Activated CD8-positive, alpha-beta memory T cell treated with anti-CD3 and anti-CD28 coated beads, Interleukin-2, amount 50 U/mL, for 1 hour (primary cell): ENCODE data around the gene SYT14.
"Not testable (repeated sequence)": the region's sequence is repeated elsewhere in the genome, so short reads cannot be mapped to it uniquely, and the experiment has no call there.

Source experiments
- DNase-seq: peaks from one replicate; pipeline ENCODE4 v3.0.0-alpha.2; 2020; ENCODE audit errors: extremely low read depth

SYT14 gene

DNA sequence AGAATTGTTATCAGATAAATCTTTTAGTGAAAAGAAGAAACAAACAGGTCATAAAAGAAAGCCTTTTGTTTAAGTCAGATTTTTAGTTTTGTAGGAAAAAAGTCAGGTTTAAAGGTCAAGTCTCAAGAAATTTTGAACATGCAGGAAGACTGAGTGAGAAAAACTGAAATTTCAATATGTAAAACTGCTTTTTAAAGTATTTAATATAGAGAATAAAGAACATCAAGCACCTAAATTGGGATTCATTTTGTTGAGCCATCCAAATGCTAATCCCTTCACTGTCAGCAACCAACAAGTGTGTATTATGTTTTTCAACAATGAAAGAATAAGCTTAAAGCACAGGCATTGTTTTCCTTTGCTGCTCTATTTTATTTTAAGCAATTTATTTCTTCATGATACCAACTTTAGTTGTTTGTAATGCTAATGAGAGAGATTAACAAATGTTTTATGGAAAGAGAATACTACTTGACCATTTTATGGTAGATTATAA is 179.7 kb downstream of the SYT14 start:
- no peak for DNase-seq

DNA sequence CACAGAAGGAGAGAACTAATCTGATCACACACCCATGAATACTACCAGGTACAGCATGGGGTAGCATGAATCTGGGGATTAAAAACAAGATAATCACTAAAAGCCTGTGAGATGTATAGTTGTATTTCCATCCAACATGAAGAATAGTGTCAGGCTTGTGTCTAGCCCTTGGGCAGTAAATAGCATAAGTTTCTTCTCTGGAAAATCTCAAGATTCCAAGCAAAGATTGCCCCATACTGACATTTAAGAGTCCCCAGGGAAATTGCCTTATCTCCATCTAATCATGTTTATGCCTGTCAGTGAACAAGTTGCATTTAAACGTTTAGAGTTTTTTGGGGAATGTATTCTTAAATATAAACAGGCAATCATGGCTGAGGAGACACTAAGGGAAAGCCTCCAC is 185.4 kb downstream of the SYT14 start:
- no peak for DNase-seq

- no peak for DNase-seq
Measured at GRCh38 chr1:210123924-210124589, 186.0 kb downstream of the SYT14 start.

DNA sequence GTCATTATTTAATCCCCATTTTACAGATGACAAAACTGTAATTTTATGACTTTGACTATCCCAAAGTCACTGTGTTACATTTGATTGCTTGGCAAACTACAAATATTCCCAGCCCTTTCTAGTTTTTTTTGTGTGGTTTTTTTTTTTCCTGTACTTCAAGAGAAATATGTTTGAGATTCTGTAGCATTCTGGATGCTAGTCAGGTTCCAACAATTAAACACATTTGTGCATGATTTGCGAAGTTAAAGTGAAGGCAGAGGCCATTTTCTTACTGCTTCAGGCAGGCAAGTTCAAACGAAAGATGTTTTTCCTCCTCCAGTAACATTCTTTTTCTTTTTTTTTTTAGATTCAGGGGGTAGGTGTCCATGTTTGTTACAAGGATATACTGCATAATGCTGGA is 186.7 kb downstream of the SYT14 start:
- no peak for DNase-seq

- no peak for DNase-seq
Measured at GRCh38 chr1:210125143-210125542, 187.1 kb downstream of the SYT14 start.

DNA sequence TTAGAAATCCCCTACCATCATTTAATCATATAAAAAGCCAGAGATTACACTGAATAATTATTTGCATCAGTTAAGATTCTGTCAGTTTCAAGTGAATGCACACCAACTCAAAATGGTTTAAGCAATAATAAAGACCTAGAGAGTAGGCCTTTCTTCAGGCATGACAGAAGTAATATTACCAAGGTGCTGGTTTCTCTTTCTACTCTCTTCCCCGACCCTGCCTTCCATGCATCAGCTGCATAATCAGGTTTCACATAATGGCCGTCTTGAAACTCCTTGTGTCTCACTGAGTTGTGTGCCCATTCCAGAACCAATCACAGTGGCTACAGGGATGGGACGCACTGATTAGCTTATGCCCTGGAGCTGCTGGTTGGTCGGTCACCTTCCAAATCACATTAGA is 191.1 kb downstream of the SYT14 start:
- DNase-seq, result no peak

DNA sequence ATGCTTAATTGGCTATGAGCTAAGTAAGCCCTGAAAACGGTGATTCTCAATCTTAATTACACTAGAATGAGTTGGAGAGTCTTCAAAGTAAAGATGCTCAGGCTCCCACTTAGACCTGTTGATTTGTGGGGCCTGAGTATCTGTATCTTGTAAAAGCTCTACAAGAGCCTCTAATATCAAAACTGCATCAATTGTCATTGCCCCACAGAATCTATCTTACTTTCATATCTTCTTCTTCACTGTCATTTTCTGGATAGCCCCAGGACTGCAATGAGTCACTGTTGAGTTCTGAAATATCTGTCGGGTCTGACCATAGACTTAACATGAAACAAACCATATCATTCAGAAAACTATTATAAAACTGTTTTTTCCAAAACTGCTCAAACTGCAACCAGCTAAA is 191.7 kb downstream of the SYT14 start:
- no peak for DNase-seq

DNA sequence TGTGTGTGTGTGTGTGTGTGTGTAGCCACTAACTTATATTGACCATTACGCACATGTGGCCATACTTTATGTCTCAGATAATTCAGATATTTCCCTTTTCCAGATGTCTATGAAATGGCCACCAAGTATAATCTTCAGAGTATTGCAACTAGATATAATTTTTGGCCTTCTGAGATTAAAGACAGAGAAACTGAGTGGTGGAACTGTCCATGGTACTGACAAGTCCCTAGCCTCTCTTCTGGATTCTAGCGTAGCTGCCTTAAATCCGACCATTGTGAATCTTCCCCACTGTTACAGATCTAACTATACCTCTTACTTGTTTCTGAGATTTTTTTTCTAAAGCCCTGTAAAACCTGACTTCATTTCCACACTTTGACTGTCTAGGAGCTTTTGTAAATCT is 194.6 kb downstream of the SYT14 start:
- no peak for DNase-seq

DNA sequence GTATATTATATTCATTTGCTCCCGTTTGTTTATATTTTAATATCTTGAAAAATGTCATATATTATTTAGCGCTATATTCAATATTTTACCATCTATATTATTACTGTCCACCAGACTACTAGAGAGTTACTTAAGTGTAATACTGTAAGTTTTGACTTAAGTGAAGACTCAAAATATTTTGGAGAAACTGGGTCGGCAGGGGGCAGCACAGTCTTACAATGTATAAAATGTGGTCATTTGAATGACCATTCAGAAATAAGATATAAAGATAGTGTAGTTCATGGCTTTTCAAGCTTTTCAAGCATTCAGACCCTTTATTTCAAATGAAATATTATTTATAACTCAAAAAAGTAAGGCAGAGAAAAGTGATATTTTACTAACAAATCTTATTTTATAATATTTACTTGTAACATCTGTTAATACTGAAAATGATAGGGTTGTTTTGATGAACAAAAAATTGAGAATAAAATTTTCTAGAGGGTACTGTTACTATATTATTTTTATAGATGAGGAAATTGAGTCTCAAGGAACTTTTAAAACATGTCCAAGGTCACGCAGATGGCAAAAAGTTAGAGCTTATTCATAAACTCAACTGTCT is 205.5 kb downstream of the SYT14 start:
- DNase-seq, result no peak

DNA sequence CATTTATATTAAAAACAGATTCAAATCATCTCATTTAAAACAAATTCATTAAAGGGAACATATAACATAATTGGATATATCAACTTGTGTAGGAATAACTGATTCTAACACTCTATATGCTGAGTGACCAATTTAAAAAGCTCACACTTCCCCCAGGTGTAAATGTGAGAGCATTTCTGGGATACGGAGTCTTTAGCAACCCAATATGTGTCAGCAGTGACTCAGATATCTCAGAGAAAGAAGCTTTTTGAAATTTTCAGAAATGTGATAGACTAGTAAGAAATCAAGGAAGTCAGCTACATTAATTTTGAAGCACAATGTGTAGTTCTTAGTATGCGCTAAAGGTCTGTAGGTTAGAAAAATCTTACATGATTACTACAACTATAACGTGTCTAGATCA is 206.7 kb downstream of the SYT14 start:
- DNase-seq, result no peak

GRCh38 chr1:210151052-210151672 is 213.1 kb downstream of the SYT14 start:
- DNase-seq, result no peak

- no peak for DNase-seq
Measured at GRCh38 chr1:210159211-210159610, 221.2 kb downstream of the SYT14 start.

GRCh38 chr1:210170220-210170619 is 232.2 kb downstream of the SYT14 start:
- no peak for DNase-seq

GRCh38 chr1:210174133-210174532 is 236.1 kb downstream of the SYT14 start:
- no peak for DNase-seq

- no peak for DNase-seq
Measured at GRCh38 chr1:210185063-210185462, 247.0 kb downstream of the SYT14 start.

DNA sequence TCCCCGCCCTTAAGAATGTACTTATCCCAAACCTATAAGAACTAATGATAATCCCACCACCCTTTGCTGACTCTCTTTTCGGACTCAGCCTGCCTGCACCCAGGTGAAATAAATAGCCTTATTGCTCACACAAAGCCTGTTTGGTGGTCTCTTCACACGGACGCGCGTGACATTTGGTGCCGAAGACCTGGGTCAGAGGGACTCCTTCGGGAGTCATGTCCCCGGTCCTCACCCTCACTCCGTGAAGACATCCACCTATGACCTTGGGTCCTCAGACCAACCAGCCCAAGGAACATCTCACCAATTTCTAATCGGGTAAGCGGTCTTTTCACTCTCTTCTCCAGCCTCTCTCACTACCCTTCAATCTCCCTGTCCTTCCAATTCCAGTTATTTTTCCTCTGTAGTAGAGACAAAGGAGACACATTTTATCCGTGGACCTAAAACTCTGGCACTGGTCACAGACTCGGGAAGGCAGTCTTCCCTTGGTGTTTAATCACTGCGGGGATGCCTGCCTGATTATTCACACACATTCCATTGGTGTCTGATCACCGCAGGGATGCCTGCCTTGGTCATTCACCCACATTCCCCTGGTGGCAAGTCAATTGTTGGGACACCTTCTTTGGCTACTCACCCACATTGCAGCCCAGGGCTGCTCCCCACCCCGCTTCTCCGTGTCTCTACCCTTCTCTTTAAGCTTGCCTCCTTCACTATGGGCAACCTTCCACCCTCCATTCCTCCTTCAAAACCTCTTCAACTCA is 250.0 kb downstream of the SYT14 start:
- DNase-seq, result not testable (repeated sequence)

GRCh38 chr1:210189426-210189825 is 251.4 kb downstream of the SYT14 start:
- DNase-seq, result no peak

DNA sequence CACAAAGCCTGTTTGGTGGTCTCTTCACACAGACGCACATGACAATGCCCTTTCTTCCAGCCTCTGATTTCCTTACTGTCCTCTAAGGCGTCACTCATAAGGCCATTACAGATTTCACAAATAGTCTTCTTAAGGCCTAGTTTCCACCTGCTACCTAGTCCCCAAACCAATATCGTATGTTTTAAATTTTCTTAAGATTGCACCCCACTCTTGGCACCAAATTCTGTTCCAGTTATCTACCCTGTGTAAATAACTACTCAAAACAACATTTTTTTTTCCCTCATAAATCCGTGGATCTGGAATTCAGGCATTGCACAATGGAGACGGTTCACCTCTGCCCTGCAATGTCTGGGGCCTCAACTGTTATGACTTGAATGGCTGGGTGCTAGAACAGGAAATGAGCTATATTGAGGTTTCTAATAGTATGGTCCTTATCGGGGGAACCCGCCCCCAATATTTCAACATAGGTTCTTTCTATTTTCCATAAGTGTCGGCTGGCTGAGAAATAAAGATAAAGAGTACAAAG is 257.7 kb downstream of the SYT14 start:
- no peak for DNase-seq

DNA sequence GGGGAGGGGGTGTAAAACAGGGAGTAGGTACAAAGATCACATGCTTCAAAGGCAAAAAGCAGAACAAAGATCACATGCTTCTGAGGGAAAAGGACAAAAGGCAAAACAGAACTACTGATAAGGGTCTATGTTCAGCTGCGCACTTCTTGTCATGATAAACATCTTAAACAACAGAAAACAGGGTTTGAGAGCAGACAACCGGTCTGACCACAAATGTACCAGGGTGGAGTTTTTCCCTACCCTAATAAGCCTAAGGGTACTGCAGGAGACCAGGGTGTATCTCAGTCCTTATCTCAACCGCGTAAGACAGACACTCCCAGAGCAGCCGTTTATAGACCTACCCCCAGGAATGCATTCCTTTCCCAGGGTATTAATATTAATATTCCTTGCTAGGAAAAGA is 258.2 kb downstream of the SYT14 start:
- not testable (repeated sequence) for DNase-seq

- DNase-seq, result no peak
Measured at GRCh38 chr1:210198840-210199239, 260.8 kb downstream of the SYT14 start.

- no peak for DNase-seq
Measured at GRCh38 chr1:210200124-210200736, 262.2 kb downstream of the SYT14 start.

DNA sequence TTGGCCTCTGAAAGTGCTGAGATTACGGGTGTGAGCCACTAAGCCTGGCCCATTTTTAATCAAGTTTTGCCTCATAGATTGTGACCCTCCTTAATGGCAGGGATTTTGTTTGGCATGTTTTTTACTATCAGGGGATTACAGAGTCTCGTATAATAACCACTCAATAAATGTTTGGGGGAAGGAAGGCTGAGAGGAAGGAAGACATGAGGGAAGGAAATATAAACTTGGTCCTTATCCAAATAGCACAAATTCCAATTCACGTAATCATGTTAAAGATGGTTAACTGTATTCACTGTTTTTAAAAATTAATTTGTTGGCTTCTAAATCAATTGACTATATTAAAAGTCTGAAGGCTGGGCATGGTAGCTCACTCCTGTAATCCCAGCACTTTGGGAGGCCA is 263.7 kb downstream of the SYT14 start:
- DNase-seq, result no peak
